DND-41 (cell line): ENCODE measurements around the gene NTNG2.

Experiments used
- CTCF ChIP-seq: IDR thresholded peaks from 2 replicates; pipeline ENCODE4 v1.5.1; 2012; ENCODE audit warnings: borderline replicate concordance, low read length, moderate library complexity, mild to moderate bottlenecking; ENCODE audit not compliant: poor library complexity, severe bottlenecking; ENCODE audit errors: extremely low read depth
- EZH2 ChIP-seq: IDR thresholded peaks from 3 replicates; pipeline ENCODE4 v1.6.1; 2012; ENCODE audit warnings: borderline replicate concordance, low read depth, mild to moderate bottlenecking, moderate library complexity, low read length, inconsistent platforms; ENCODE audit not compliant: severe bottlenecking

GRCh38 chr9:132207215-132207614 is 45.4 kb downstream of the NTNG2 start:
- no peak for TF ChIP-seq EZH2
- TF ChIP-seq CTCF: no peak
